Medulla oblongata (tissue), 1 donor: ENCODE measurements around the gene SLC39A8.
"Not testable (repeated sequence)": the region's sequence is repeated elsewhere in the genome, so short reads cannot be mapped to it uniquely, and the experiment has no call there.

Experiments
- DNase-seq: peaks from one replicate; pipeline ENCODE4 v3.0.0-alpha.2; 2015; ENCODE audit errors: extremely low spot score

The SLC39A8 gene

GRCh38 chr4:102344954-102345794 lies at the start of gene SLC39A8:
TSS of gene SLC39A8 (minus strand) at chr4:102345482. CDS start at chr4:102344662, 820 bp downstream.
- peak; percentile 89 for DNase-seq

GRCh38 chr4:102392033-102392744 lies 46.9 kb upstream of the SLC39A8 start:
- DNase-seq, result no peak

GRCh38 chr4:102390438-102390837 lies 45.2 kb upstream of the SLC39A8 start:
- DNase-seq, result no peak

DNA sequence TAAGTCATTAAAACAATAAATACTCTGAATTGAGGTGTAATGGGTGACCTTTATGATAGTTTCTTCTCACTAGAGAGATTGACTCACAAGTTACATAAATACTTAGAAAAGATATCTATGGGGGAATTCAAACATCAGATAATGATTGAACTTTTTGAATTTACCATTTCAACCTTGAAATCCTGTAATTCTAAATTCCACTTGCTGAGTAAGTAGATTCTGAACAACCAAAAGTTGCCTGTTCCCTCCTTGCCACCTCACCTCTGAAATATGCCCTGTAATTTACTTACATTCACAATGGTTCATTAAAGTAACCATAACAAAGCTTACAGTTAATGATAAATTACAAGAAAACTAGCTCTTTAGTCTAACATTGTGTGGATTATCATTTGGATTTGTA lies 43.3 kb upstream of the SLC39A8 start:
- DNase-seq, result no peak

DNA sequence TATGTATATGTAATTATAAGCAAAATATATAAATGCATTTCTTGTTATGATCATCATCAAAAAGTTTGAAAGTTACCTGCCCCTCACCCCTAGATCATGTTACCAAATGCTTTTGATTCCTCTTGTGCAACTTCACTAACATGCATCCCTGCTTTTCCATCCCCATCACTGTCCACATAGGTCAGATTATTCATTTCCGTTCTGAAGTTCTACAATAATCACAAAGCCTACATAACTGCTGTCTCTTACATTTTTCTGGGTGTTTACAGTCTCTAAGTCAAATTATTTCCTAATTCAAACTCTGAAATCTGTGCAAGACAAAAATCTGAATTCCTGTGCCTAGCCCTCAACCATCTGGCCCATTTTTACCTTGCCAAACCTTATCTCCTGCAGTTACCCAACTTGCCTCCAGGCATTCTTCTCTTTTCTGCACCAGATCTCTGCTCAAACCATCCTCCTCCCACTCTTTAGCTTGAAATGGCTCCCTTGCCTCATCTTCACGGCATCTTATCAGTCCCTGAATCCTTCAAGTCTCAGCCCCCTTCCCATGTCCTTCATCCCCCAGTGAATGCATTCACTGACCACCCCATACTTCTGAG lies 42.4 kb upstream of the SLC39A8 start:
- no peak for DNase-seq

DNA sequence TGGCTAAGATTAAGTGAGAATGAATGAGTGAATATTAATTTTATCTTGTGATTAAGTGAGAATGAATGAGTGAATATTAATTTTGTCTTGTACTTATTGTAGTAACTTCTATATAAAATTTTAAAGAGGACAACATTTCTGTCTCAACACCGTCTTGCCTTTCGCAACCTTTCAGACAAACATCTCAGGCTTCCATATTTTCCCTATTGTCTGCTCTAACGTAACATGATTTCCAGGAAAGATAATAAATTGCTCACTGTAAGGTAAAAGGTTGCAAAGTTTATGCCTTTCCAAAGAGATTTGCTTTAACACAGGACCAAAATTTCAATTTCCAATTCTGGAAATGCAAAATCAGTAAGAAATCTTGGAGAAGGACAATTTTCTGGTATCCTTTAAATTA lies 41.7 kb upstream of the SLC39A8 start:
- no peak for DNase-seq

- not testable (repeated sequence) for DNase-seq
These were observed 35.0 kb upstream of the SLC39A8 start for GRCh38 chr4:102380253-102380652.

- DNase-seq, result no peak
These were observed 17.7 kb upstream of the SLC39A8 start for GRCh38 chr4:102362922-102363432.

DNA sequence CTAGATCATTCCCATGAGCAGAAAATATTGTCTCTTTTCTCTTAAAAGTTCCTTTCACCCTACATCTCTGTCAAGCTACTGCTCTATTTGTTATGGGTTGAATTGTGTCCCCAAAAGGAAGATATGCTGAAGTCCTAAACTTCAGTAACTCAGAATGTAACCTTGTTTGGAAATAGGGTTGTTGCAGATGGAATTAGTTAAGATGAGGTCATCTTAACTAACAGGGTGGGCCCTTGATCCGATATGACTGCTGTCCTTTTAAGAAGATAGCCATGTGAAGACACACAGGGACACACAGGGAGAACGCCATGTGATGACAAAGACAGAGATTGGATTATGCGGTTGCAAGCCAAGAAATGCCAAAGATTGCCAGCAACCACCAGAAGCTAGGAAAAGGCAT lies 12.8 kb upstream of the SLC39A8 start:
- no peak for DNase-seq

DNA sequence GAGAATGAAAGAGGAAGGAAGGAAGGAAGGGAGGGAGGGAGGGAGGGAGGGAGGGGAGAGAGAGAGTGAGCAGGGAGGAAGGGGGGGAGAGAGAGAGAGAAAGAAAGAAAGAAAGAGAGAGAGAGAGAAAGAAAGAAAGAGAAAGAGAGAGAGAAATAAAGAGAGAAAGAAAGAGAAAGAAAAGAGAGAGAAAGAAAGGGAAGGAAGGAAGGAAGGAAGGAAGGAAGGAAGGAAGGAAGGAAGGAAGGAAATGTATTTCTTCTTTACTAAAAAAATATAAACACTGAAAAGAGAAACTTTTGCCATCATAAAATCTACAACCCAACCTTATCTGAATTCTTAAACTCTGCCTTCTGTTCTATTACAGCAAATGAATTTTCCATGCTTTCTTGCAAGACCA lies 12.4 kb upstream of the SLC39A8 start:
- DNase-seq, result not testable (repeated sequence)

DNA sequence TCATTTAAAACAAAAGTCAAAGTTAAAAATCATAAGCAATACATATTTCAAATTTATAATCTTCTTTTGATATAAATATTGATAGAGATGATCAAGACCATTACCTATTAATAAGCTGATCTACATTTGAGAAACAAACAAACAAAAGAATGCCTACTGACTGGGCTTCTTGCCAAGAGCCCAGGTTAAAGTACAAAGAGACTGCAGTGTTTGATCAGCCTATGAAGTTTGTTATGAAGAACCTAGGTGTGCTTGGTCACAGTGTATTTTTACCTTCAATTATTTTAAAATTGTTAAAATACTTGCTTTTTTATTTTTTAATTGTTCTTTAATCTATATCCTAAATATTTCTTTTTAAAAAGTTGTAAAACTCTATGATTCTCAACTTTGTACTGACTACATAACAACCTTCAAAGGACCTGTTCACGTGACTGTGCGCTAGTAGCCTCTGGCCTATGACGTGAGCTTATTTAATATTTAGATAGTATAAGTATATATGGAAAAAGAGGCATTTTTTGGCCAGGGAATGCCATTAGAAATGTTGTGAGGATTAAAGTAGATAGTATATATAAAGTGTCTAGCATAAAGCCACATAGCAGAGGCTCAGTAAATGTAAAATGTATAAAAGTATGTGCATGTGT lies 11.4 kb upstream of the SLC39A8 start:
- DNase-seq, result no peak

DNA sequence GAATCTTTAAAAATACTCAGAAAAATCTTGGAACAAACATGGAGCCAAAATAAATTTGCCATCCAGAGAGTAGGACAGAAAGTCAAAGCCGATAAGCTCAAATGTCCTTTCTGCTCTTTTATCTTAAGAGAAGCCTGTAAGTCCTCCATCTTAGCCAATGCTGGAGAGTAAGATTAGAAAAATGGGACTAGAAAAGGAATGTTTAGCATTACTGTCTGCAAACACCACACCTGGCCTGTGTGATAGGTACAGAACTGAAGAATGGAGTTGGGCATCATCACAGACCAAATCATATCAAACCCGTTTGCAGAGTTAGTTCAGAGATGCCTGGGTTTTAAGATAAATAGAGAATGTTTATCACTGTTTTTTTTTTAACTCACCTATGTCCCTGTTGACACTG lies 10.5 kb upstream of the SLC39A8 start:
- no peak for DNase-seq

DNA sequence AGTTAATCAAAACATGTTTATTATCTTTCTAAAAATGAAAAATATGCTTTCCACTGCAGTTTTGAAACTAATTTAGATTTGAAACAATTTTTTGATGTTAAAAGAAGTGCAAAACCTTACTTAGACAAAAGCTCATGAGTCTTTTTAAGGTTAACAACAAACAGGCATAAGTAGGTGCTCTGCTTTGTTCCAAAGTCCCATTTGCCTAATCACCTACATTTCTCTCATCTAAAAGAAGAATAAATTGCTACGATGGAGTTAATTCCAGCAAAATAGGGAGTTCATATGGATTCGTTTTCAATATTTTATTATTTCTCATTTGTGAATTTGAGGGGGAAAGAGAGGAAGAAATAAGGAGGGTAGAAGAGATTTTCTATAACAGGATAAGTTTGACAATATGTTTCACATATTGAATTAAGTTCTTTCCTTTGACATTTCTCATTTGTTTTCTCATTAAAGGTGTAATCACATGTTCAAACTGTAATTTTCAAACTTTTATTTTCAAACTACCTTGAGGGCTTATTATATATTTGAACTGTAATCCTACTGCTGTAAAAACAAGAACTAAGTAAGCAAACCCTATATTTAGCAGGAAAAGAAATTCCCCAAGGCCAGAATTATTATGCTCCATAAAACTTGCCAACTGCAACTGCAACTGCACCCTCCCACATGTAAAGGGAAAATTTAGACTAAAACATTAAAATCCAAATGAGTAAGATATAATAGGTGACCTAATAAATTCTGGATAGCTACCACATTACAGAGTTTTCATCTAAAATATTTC lies 9.6 kb upstream of the SLC39A8 start:
- DNase-seq, result no peak

DNA sequence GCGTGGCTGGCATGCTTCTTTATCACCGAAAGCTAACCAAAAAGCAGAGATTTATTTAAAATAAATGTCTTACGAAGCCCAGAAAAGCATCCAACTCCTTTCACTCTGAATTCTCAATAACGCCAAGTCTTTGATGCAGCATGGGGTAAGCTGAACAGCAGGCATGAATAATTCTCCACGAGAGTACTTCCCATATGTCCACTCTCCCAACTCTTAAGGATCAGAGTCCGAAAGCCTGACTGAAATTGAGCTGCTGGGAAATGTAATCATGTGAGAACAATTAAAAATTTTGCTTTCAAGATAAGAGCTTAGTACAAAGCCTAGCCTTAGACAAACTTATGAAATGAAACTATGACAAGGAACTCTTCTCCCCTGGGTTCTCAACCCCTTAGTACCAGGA lies 7.5 kb upstream of the SLC39A8 start:
- no peak for DNase-seq

GRCh38 chr4:102350634-102351033 lies 5.4 kb upstream of the SLC39A8 start:
- DNase-seq, result no peak

DNA sequence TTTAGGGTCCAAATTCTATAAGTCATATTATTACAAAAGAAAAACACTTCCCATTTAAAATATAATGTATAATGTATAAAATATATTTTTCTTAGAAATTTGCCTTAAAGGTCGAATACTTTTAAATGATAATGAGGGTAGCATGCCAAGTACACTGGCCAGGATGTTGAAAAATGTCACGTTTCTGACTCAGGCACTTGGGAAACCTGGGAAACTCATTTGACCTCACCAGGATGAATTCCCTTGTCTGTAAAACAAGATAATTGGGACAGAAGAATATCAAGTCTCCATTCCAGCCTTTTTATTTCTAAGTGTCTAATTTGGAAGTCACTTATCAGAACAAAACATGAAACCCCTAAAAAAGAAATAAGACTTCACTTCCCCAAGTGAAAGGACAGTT lies 3.4 kb upstream of the SLC39A8 start:
- no peak for DNase-seq

DNA sequence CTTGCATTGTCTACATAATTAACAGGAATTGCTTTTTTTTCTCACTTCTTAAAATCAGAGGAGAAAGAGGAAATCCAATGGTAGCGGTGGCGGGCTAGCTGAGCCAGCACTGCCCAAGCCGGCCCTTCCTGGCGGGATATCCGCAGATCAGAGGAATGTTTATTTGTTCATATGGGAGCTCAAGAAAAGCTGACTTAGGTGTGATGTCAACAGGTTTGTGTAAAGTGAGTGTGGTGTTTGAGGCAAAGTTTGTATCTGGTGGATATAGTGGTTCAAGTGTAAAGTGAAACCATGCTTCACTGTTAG lies 466 bp upstream of the SLC39A8 start:
- no peak for DNase-seq

DNA sequence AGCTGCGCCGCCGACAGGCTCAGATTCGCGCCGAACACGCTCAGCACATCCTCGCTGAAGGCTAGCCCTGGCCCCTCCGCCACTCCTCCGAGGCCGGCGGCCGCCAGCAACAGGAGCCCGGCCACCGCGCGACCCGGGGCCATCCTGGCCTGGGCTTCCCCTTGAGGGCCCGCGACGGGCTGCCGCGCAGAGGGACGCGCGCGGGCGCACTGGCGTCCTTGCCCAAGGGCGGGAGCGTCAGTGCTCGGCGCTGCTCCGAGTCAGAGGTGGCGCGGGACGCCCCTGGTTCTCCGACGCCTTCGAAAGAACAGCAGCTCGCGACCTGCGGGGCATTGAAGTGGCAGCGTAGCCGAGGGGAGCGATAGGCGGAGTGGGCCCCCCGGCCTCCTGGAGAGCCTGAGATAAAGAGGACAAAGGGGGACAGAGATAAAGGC lies 745 bp downstream of the SLC39A8 start:
- peak; percentile 50 for DNase-seq

DNA sequence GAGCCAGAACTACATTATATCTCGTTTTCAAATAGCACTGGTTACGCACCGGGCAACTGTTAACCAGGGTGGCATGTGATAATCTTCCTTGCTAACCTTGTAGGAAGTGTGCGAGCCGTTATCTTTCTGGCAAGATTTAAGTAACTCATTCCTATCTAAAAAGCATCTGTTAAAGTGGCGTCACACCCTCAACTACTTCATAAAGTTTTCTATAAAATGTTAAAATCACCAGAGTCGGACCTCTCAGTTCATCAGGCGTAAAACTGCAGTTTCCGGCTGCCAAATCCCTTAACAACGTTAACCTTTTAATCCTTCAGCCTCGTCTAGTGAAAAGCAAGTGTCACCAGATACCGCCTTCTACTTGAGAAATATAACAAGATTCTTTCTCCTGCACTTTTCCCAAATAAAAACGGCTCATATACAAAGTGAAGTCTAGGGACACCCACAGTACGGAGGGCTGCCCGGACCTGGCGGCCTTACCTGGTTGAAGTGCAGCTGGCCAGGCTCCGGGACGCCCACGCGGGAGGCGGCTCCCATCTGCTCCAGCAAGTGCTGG lies 1.2 kb downstream of the SLC39A8 start:
- DNase-seq, result no peak

DNA sequence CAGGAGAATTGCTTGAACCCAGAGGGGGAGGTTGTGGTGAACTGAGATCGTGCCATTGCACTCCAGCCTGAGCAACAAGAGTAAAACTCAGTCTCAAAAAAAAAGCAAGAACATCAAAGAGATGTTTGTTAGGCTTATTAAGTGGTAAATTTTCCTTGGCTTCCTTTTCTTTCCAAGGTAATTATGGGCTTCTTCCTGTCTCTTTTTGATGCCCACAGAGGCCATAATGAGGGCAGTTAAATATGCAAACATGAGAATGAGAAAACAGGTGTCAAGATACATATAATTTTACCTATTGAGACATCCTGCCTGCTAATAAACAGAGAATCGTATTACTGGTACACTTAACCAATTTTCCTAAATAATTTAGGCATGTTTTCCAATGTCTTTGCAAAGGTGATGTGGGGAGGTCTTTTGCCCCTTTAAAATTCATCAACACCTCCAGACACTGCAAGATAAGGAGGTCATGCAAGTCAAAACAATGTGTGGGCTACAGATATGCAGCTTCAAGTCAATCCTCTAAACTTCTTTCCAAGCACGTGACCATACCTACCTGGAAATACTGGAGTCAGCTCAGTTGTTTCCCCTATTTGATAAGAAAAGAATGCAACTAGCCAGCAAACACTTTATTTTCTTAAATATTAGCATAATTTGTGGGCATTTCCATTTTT lies 2.7 kb downstream of the SLC39A8 start:
- DNase-seq, result no peak

DNA sequence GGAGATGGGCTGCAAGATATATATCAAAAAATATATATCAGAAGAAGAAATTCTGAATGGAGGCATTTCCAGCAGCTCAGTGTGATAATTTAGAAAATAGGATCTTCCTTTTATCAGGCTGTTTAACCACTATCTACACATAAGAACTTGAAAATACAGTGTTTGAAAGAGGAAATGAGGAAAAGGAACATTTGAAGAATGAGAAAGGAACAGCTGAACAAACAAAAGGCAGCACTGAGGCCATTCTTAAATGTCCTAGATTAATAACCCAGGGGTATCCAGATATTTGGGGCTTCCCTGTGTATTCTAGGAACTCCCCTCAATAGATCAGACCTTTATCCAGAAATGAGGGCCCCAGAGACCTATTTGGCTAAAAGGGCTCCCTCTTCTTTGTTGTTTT lies 4.1 kb downstream of the SLC39A8 start:
- DNase-seq, result no peak
